ENCODE measurements around the gene COG5. TPM values are rescaled to one million over a fixed set of nuclear protein-coding genes. Genes with fewer than 3 reads are reported as not detected.

COG5 gene
- total and polyA plus RNA-seq, 2 of the 8 experiments (the other 6 are each of a cell fraction or from before 2014, with no cell fraction given): 10.5 to 28.1 TPM

DNA sequence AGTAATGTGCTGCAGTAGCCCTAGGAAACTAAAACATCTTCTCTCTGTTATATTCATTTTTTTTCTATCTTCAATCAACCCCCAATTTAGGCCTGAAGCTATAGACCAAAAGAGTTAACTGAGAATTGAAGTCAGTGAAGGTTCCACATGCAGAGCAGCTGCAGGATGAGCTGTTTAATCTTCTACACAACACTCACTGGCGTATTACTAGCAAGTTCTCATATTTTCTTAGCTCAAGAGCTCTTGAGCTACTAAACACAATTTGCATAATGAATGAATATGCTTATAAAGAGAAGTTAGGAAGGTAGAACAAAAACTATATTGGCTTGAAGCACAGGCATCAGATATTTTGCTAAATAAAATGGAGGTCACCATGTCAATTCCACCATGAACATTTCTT is 135.1 kb downstream of the COG5 start (continued):
- TF ChIP-seq, protein P1, sequence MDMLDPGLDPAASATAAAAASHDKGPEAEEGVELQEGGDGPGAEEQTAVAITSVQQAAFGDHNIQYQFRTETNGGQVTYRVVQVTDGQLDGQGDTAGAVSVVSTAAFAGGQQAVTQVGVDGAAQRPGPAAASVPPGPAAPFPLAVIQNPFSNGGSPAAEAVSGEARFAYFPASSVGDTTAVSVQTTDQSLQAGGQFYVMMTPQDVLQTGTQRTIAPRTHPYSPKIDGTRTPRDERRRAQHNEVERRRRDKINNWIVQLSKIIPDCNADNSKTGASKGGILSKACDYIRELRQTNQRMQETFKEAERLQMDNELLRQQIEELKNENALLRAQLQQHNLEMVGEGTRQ (IDR thresholded peaks at IDR 0.05; ENCODE audit: low read length): no peak
- TF ChIP-seq CHD1 (IDR thresholded peaks at IDR 0.05; ENCODE audit: low read depth, low read length): no peak
